Measurements from ENCODE around the gene SMIM7. TPM values are rescaled to one million over a fixed set of nuclear protein-coding genes. Genes with fewer than 3 reads are reported as not detected.

SMIM7 gene
- total and polyA plus RNA-seq, 4 experiments from 2014 or later = 59.6 to 94.1 (median 78.1) TPM

DNA sequence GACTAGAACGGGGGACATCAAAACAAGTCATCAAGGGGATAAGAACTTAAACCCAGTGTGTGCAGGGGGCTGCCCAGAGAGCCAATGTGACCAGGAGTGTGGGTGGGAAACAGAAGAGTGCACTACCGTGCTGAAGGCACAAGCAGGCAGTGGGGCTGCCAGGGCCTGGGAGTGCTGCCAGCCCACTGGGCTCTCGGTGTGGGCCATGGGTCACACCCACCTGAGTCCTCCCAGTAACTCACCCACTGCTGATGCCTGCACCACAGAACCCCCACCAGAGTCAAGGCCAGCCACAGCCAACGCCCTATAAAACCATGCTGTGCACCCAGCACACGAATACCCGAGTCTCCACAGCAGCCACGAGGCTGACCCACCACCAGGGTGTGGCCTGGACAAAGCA is 40.5 kb downstream of the SMIM7 start:
- Histone ChIP-seq H3K27me3 (ENCODE audit: insufficient read depth, low read length) (no peaks in the 10 kb centered on the region), H3K27ac (ENCODE audit: low read depth, low read length) (no peak overlapping the region), H3K36me3 (ENCODE audit: insufficient read depth, low read length) (peaks cover 14% of the 10 kb centered on the region), H3K4me3 (ENCODE audit: low read length in 2 of 2) (no peak overlapping the region), H3K4me1 (ENCODE audit: insufficient read depth, low read length) (peaks cover 87% of the 10 kb centered on the region), H3K9me3 (ENCODE audit: control insufficient read depth in 1 of 2, low read length in 2 of 2) (no peaks in the 10 kb centered on the region)
- intact Hi-C loops (cut with micrococcal nuclease) = no loop called here
- H3K36me3 Mint-ChIP-seq = peaks cover 6 to 11% of the 10 kb centered on the region in 2 donors
- no peaks in the 10 kb centered on the region for H3K9me3 Mint-ChIP-seq
- POLR2A ChIA-PET (ENCODE audit: partially characterized antibody) = no interaction called here
- H3K4me3 Mint-ChIP-seq = no peak overlapping the region
- CTCF ChIA-PET (ENCODE audit: partially characterized antibody) = no interaction called here
- no peaks in the 10 kb centered on the region for H3K27me3 Mint-ChIP-seq
- H3K4me1 Mint-ChIP-seq = peaks cover 44 to 94% (median 71%) of the 10 kb centered on the region in 4 donors
- no peak for DNase-seq
- peak overlapping the region in 3 of 7 donors; percentile 22 to 75 (median 55) for H3K27ac Mint-ChIP-seq

DNA sequence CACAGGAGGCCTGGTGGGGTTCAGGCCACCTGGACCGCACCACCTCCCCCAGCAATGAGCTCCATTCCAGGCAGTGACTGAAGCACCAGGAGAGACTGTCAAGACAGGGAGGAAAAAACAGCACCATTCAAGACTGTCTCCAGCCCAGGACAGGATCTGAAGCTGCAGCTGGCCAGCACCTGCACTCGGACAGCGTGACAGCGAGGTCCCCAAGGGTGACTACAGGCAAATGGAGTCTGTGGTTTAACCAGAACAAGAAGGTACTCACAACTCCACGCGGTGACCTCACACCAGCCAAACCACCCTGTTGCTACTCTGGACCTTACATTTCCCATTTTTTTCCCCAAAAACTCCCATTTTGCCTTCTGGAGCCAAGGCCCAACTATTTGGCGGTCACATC is 41.7 kb downstream of the SMIM7 start:
- Mint-ChIP-seq H3K27me3 (no peaks in the 10 kb centered on the region), H3K27ac (peak overlapping the region in 4 of 7 donors; percentile 32 to 78 (median 65)), H3K36me3 (peaks cover under 1 to 2% of the 10 kb centered on the region in 2 donors), H3K4me3 (no peak overlapping the region), H3K9me3 (no peaks in the 10 kb centered on the region), H3K4me1 (peaks cover 43 to 92% (median 70%) of the 10 kb centered on the region in 4 donors)
- intact Hi-C loops (cut with micrococcal nuclease) = no loop called here
- H3K27me3 ChIP-seq (ENCODE audit: insufficient read depth, low read length) = no peaks in the 10 kb centered on the region
- DNase-seq = no peak
- POLR2A ChIA-PET (ENCODE audit: partially characterized antibody) = interaction anchor here (0.6 to 1.6 kb wide), 2 partner anchors 10 to 74 kb away, joined by 3 to 8 read pairs; partner anchors contain the start of gene MED26
- H3K4me1 ChIP-seq (ENCODE audit: insufficient read depth, low read length) = peaks cover 81% of the 10 kb centered on the region
- H3K4me3 ChIP-seq (ENCODE audit: low read length in 2 of 2) = no peak overlapping the region
- CTCF ChIA-PET (ENCODE audit: partially characterized antibody) = no interaction called here
- no peaks in the 10 kb centered on the region for H3K9me3 ChIP-seq (ENCODE audit: control insufficient read depth in 1 of 2, low read length in 2 of 2)
- no peak overlapping the region for H3K27ac ChIP-seq (ENCODE audit: low read depth, low read length)
- H3K36me3 ChIP-seq (ENCODE audit: insufficient read depth, low read length) = peaks cover 9% of the 10 kb centered on the region

DNA sequence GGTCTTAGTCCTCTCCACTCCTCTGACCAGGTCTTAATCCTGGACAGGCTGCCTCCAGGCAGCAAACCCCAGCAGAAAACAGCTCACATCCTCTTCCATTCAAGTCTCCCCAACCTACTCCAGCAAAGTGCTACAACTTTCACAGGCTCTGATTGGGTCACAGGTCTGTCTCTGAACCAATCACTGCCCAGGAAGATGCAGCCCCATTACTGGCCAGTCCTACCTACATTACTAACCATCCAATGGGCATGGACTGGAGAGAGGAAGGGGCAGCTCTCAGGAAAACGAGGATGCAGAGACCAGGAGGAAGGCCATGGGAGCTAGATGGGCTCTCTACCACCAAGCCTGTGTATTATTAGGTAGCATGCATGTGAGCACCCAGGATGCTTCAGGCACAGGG is 44.1 kb downstream of the SMIM7 start:
- no peak overlapping the region for H3K4me3 ChIP-seq (ENCODE audit: low read length in 2 of 2)
- H3K9me3 ChIP-seq (ENCODE audit: control insufficient read depth in 1 of 2, low read length in 2 of 2) = no peaks in the 10 kb centered on the region
- H3K4me1 ChIP-seq (ENCODE audit: insufficient read depth, low read length) = peaks cover 78% of the 10 kb centered on the region
- DNase-seq = no peak
- no peak overlapping the region for H3K27ac ChIP-seq (ENCODE audit: low read depth, low read length)
- Mint-ChIP-seq H3K27me3 (no peaks in the 10 kb centered on the region), H3K4me3 (peak overlapping the region in 1 of 8 donors; percentile 21), H3K27ac (peak overlapping the region in 5 of 7 donors; percentile 8 to 77 (median 12)), H3K9me3 (no peaks in the 10 kb centered on the region), H3K36me3 (peaks cover 0 to 2% of the 10 kb centered on the region in 2 donors), H3K4me1 (peaks cover 47 to 96% (median 74%) of the 10 kb centered on the region in 4 donors)
- ChIA-PET CTCF (ENCODE audit: partially characterized antibody) (no interaction called here), POLR2A (ENCODE audit: partially characterized antibody) (interaction anchor here (1.8 kb wide), 1 partner anchor 43 kb away, joined by 5 read pairs; the partner anchor contains the start of gene SLC35E1)
- no peaks in the 10 kb centered on the region for H3K36me3 ChIP-seq (ENCODE audit: insufficient read depth, low read length)
- intact Hi-C loops (cut with micrococcal nuclease) = no loop called here
- H3K27me3 ChIP-seq (ENCODE audit: insufficient read depth, low read length) = no peaks in the 10 kb centered on the region

DNA sequence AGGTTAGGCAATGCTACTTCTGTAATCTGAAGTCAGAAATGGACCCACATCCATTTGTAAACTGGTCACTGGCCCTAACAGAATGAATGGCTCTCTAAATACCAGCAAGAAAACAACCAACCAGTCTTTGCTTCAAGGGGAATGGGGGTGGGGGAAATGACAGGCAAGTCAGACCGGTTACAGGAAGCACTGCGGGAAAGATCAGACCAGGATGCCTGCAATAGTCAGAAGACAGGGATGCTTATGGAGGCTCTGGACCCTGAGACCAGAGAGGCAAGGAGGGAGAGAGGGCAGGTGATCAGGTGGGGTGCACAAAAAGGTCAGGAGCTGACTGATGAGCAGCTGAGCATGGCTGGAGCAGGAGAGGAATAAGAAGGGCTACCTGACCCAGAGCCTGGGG is 45.0 kb downstream of the SMIM7 start:
- peaks cover 47 to 92% (median 72%) of the 10 kb centered on the region in 4 donors for H3K4me1 Mint-ChIP-seq
- no peaks in the 10 kb centered on the region for H3K27me3 ChIP-seq (ENCODE audit: insufficient read depth, low read length)
- CTCF ChIA-PET (ENCODE audit: partially characterized antibody) = interaction anchor here (0.6 kb wide), 1 partner anchor 157 kb away, joined by 3 read pairs; no protein-coding TSS in a partner anchor
- no peak for DNase-seq
- no peaks in the 10 kb centered on the region for H3K36me3 ChIP-seq (ENCODE audit: insufficient read depth, low read length)
- no peak overlapping the region for H3K4me3 ChIP-seq (ENCODE audit: low read length in 2 of 2)
- H3K9me3 Mint-ChIP-seq = no peaks in the 10 kb centered on the region
- no peaks in the 10 kb centered on the region for H3K27me3 Mint-ChIP-seq
- H3K27ac ChIP-seq (ENCODE audit: low read depth, low read length) = no peak overlapping the region
- H3K36me3 Mint-ChIP-seq = peaks cover 0 to 3% of the 10 kb centered on the region in 2 donors
- H3K9me3 ChIP-seq (ENCODE audit: control insufficient read depth in 1 of 2, low read length in 2 of 2) = no peaks in the 10 kb centered on the region
- intact Hi-C loops (cut with micrococcal nuclease) = no loop called here
- peak overlapping the region in 6 of 7 donors; percentile 51 to 86 (median 66) for H3K27ac Mint-ChIP-seq
- POLR2A ChIA-PET (ENCODE audit: partially characterized antibody) = interaction anchor here (1.4 to 1.8 kb wide), 2 partner anchors 42 to 49 kb away, joined by 3 to 5 read pairs; partner anchors contain the start of gene SLC35E1
- peaks cover 80% of the 10 kb centered on the region for H3K4me1 ChIP-seq (ENCODE audit: insufficient read depth, low read length)
- peak overlapping the region in 4 of 8 donors; percentile 1 to 59 (median 40) for H3K4me3 Mint-ChIP-seq

DNA sequence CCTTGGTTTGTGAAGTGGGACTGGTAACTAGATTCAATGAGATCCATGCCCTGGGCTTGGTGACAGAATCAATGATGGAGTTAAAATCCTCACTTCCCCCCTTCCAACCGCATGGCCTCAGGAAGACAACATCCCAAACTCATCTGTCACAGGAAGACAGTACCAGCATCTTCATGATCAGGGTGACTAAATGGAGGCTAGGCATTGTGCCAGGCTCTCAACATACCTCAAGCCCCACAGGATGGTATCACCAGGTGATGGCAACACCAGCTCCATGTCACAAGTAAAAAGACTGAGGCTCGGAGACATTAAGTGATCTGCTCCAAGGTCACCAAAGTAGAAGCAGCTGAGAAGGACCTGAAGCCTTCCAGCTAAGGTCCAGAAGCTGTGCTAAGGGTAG is 46.1 kb downstream of the SMIM7 start:
- Histone ChIP-seq H3K27me3 (ENCODE audit: insufficient read depth, low read length) (no peaks in the 10 kb centered on the region), H3K4me3 (ENCODE audit: low read length in 2 of 2) (no peak overlapping the region), H3K36me3 (ENCODE audit: insufficient read depth, low read length) (no peaks in the 10 kb centered on the region), H3K4me1 (ENCODE audit: insufficient read depth, low read length) (peaks cover 75% of the 10 kb centered on the region), H3K9me3 (ENCODE audit: control insufficient read depth in 1 of 2, low read length in 2 of 2) (no peaks in the 10 kb centered on the region), H3K27ac (ENCODE audit: low read depth, low read length) (no peak overlapping the region)
- peaks cover 41 to 81% (median 64%) of the 10 kb centered on the region in 4 donors for H3K4me1 Mint-ChIP-seq
- H3K4me3 Mint-ChIP-seq = peak overlapping the region in 2 of 8 donors; percentile 20 to 39
- intact Hi-C loops (cut with micrococcal nuclease) = no loop called here
- H3K36me3 Mint-ChIP-seq = peaks cover 0 to 3% of the 10 kb centered on the region in 2 donors
- H3K27me3 Mint-ChIP-seq = no peaks in the 10 kb centered on the region
- H3K27ac Mint-ChIP-seq = peak overlapping the region in 3 of 7 donors; percentile 7 to 46 (median 44)
- ChIA-PET POLR2A (ENCODE audit: partially characterized antibody) (no interaction called here), CTCF (ENCODE audit: partially characterized antibody) (interaction anchor here (0.7 kb wide), 1 partner anchor 36 kb away, joined by 3 read pairs; no protein-coding TSS in a partner anchor)
- no peak for DNase-seq
- no peaks in the 10 kb centered on the region for H3K9me3 Mint-ChIP-seq

DNA sequence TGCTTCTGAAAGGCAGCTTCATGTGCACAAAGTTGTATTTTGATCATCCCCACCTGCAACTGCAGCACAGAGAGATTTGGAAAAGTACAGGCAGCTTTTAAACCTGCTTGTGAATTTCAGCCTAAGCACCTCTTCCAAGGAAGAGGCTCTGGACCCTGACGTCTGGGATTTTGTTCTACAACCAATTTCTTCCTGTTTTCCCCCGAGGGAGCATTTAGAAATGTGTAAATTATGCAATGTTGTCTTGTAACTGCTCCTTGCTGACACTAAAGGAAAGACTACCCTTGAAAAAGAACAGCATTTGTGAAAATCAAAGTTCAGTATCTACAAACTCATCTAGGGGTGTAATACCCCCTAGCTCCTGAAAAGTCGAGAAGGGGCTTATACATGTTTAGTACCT is 47.3 kb downstream of the SMIM7 start:
- Histone ChIP-seq H3K9me3 (ENCODE audit: control insufficient read depth in 1 of 2, low read length in 2 of 2) (no peaks in the 10 kb centered on the region), H3K4me1 (ENCODE audit: insufficient read depth, low read length) (peaks cover 64% of the 10 kb centered on the region), H3K27me3 (ENCODE audit: insufficient read depth, low read length) (no peaks in the 10 kb centered on the region), H3K27ac (ENCODE audit: low read depth, low read length) (no peak overlapping the region), H3K36me3 (ENCODE audit: insufficient read depth, low read length) (no peaks in the 10 kb centered on the region), H3K4me3 (ENCODE audit: low read length in 2 of 2) (no peak overlapping the region)
- ChIA-PET CTCF (ENCODE audit: partially characterized antibody) (interaction anchor here (1.3 to 1.4 kb wide), 2 partner anchors 14 to 230 kb away, joined by 3 read pairs; no protein-coding TSS in a partner anchor), POLR2A (ENCODE audit: partially characterized antibody) (interaction anchor here (1.2 kb wide), 1 partner anchor 25 kb away, joined by 4 read pairs; no protein-coding TSS in a partner anchor)
- no peak for DNase-seq
- H3K36me3 Mint-ChIP-seq = peaks cover 2 to 3% of the 10 kb centered on the region in 2 donors
- no peaks in the 10 kb centered on the region for H3K9me3 Mint-ChIP-seq
- peak overlapping the region in 1 of 8 donors; percentile 20 for H3K4me3 Mint-ChIP-seq
- H3K27me3 Mint-ChIP-seq = no peaks in the 10 kb centered on the region
- intact Hi-C loops (cut with micrococcal nuclease) = loop anchor here (1.0 kb wide), 1 partner anchor 84 kb away; no protein-coding TSS in a partner anchor
- H3K27ac Mint-ChIP-seq = peak overlapping the region in 4 of 7 donors; percentile 22 to 82 (median 57)
- peaks cover 43 to 81% (median 63%) of the 10 kb centered on the region in 4 donors for H3K4me1 Mint-ChIP-seq

DNA sequence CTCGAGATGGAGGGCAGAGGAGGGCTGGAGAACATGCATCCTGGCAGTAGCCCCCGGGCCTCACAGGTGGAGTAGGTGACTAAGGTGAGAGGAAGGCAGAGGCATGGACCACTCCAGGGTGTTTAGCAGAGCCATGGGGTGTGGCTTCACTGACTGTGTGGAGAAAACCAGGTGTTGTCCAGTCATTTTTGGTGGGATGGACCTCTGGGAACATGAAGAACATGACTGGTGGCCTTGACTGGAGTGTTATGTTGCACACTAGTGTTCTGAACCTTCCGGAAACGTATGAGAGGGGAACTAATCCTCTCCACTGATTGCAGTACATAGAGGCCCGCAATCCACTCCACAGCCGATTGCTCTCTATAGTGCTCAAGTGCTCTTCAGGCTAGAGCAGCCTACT is 48.8 kb downstream of the SMIM7 start:
- Mint-ChIP-seq H3K4me3 (peak overlapping the region in 1 of 8 donors; percentile 33), H3K4me1 (peaks cover 34 to 70% (median 52%) of the 10 kb centered on the region in 4 donors), H3K9me3 (no peaks in the 10 kb centered on the region), H3K27me3 (no peaks in the 10 kb centered on the region), H3K36me3 (peaks cover 2 to 3% of the 10 kb centered on the region in 2 donors), H3K27ac (peak overlapping the region in 4 of 7 donors; percentile 3 to 78 (median 58))
- no peak overlapping the region for H3K4me3 ChIP-seq (ENCODE audit: low read length in 2 of 2)
- H3K4me1 ChIP-seq (ENCODE audit: insufficient read depth, low read length) = peaks cover 49% of the 10 kb centered on the region
- ChIA-PET POLR2A (ENCODE audit: partially characterized antibody) (no interaction called here), CTCF (ENCODE audit: partially characterized antibody) (no interaction called here)
- no peak for DNase-seq
- no peak overlapping the region for H3K27ac ChIP-seq (ENCODE audit: low read depth, low read length)
- H3K36me3 ChIP-seq (ENCODE audit: insufficient read depth, low read length) = no peaks in the 10 kb centered on the region
- intact Hi-C loops (cut with micrococcal nuclease) = no loop called here
- no peaks in the 10 kb centered on the region for H3K27me3 ChIP-seq (ENCODE audit: insufficient read depth, low read length)
- H3K9me3 ChIP-seq (ENCODE audit: control insufficient read depth in 1 of 2, low read length in 2 of 2) = no peaks in the 10 kb centered on the region

Measured in CD4-positive, alpha-beta memory T cell (primary cell).